GM19239 (cell line): Measurements from ENCODE around the gene MAPKAP1.

Experiments used
- DNase-seq: peaks from one replicate; pipeline ENCODE4 v3.0.0; 2011; ENCODE audit warnings: low spot score; ENCODE audit not compliant: insufficient read length
- FAIRE-seq: peaks from 2 replicates; lab custom pipeline; 2011; peaks lifted over from hg19 to GRCh38; lab: Jason Lieb, UNC

Gene MAPKAP1

DNA sequence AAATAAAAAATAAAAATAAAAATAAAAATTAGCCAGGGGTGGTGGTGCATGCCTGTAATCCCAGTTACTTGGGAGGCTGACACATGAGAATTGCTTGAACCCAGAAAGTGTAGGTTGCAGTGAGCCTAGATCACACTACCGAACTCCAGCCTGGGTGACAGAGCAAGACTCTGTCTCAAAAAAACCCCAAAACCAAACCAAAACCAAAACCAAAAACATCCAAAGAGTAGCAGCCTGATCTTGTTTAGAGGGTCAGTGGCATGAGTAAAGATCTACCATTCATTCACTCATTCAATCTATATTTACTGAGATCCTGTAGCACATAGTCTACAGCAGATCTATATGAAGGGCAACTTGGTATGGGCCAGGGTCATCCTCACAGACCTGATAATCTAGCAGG, 202.4 kb downstream of the MAPKAP1 start:
- FAIRE-seq (no peak), DNase-seq (no peak)

GRCh38 chr9:125497906-125498305, 209.1 kb downstream of the MAPKAP1 start:
- DNase-seq (no peak), FAIRE-seq (no peak)

DNA sequence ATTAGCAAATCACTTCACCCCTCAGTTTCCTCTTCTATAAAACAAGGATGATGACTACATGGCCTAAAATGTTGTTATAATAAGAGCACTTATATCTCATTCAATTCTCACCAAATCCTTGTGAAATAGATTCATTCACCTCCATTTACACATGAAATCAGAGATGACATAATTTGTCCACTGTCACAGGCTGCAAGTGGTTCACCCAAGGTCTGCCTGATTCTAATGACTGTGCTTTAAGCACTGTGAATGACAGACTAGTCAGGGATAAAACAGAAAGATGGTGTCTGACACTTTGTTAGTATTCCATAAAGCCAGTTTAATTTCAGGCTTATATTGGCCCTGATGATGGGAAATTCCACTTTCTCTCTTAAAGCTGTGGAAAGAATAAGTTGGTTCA, 209.5 kb downstream of the MAPKAP1 start:
- DNase-seq (no peak), FAIRE-seq (no peak)

DNA sequence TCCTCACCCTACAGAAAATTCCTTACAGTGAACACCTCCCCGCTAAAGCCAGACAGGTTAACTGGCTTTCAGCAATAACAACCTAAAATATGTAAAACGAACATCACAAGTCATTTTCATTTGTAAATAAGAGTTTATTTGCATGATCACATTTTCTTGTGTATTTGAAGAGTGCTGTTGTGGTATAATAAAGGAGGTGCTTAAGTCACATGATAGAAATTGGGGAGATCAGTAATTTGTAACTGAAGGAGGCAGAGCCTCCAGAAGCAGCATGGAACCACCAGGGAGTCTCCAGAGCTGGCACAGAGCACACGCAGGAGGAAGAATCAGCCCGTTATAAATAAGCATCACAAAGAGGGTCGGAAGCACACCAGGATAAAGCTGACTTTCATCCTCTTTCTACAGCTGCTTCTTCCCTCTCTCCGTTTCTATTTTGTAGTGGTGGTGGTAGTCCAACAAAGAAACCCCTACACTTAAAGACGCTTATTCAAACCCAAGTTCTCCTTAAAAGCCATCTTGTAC, 210.6 kb downstream of the MAPKAP1 start:
- DNase-seq (no peak), FAIRE-seq (no peak)

DNA sequence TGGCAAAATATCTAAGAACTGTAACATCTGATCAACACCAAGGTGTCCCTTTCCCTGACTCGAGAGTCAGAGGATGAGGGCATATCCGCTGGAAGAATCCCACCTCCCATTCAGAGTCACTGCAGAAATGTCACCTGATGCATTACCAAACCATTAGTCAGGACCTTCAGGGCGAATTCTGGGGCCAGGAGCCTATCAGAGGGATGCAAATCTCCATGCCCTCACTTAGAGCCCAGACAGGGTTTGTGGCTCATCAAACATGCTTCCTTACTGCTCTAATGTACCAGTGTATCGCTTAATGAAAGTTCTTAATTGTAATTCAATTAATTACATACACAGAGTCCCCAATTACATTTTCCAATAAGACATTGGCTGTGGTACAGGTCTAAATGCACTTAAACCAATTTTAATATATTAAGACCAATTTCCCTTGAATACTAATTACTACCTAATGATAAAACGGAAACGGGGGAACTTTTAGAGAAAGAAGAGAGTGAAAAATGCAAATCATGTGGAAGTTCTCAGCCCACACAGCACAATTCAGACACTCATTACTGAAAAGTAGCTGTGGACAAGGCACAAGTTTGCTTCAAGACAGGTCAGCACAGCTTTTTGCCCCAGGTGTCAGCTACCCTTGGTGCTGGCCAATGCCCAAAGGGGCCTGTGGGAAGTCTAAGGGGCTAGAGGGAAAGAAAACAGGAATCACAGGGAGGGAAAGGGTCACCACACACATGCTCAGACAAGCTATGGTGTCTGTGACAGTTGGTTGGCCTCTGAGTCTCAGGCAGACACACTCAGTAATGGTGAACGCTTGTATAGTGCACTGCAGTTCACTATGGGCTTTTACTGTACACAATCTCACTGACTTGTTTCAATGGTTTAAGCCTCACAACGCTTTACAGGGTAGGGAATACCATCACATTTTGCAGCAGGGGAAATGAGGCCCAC, 211.6 kb downstream of the MAPKAP1 start:
- peak; percentile 23 for DNase-seq
- FAIRE-seq: peak; percentile 98

DNA sequence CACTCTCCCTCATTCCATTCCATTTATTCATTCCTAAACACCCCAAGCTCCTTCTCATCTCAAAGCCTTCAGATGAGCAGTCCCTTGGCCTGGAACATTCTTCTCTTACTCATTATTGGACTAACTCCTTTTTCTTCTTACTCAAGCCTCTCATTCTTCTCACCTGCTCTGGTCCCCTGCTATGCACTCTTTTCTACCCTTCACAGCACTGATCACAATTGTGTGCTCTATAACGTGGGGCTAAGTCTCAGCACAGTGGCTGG, 212.4 kb downstream of the MAPKAP1 start:
- DNase-seq (no peak), FAIRE-seq (no peak)

DNA sequence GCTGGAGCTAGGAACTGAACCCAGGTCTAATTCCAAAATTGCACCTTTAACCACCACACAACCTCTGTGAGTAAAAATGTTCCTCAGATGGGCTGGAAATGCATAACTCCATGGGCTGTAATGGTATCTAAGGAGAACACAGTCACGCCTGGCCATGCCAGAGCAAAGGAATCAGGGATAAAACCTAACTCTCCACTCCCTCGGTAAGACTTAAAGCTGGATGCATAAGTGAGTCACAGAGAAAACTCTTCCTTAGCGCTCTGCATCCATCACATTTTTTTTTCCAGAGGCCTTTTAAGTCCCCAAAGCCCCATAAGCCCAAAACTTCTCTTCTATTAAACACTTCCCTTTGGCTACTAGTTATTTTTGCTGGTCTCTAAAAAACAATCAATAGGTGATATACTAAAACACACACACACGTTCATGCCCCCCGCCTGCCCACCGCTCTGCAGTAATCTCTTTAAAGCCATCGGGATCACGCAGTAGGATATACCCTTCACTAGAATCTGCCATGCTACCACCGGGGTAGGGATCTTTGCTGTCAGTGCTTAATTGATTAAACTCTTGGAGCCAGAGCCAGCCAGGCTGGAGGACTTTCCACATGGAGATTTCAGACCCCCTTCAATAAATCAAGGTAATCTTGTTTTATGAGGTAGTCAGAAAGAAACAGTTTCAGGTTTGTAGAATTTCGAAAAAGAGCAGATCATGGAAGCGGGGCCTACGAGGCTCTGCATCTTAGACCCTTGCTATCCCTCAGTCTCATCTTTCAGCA, 212.9 kb downstream of the MAPKAP1 start:
- DNase-seq (no peak), FAIRE-seq (no peak)

- DNase-seq (no peak), FAIRE-seq (no peak)
Observed at GRCh38 chr9:125493384-125493783, 213.6 kb downstream of the MAPKAP1 start.

GRCh38 chr9:125492719-125493118, 214.3 kb downstream of the MAPKAP1 start:
- no peak for FAIRE-seq
- no peak for DNase-seq

DNA sequence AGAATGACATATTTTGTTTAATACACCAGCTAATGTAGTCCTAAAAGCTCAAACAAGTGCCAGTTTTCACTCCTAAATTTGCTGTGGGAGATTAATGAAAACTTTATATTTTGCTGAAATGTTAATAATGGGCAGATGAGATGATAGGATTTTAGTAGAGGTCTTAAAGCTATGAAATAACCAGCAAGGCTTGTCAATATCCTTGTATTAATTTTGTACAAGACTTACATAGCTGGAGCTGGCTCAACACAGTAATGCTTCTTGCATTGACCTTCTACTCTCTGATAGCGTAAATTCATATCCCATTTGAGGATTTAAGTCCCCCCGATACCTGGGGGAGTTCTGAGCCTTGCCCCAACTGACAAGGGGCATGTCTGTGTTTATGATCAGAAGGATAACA, 219.2 kb downstream of the MAPKAP1 start:
- FAIRE-seq: no peak
- DNase-seq: no peak

DNA sequence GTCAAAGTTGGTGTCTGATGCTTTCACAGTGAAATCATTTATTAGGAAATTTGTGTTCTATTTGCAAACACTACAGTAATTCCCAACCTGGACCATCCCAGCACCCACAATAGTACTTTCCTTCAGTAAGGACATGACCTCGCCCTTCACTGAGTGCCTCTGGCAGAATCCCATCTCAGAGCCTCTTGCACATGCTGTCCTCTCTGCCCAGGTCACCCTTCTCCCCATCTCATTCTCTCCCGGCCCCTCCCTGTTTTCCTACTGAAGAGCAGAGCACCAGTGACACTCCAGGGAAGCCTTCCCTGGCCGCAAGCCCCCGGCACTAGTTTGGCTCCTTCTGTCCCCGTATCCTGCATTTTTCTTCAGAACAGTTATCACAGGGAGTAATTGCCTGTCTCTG, 220.4 kb downstream of the MAPKAP1 start:
- FAIRE-seq: no peak

DNA sequence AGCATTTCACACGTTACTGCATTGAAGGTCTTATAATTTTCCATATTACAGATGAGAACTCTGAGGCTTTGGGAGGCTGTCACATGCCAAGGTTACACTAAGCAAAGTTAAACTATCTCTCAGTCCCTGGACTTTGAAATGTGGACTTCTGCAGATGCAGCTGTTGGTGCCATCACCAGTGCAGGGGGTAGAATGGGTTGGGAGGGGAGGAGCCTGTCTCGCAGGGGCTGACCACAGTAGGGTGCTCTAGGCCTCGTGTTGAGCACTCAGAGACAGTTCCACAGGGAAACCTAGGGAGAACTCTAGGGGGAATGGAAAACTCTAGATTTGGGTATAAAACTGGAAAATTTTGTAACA, 220.9 kb downstream of the MAPKAP1 start:
- no peak for DNase-seq
- no peak for FAIRE-seq

More for the DNA sequence above, 220.4 kb downstream of the MAPKAP1 start:
- no peak for DNase-seq

- FAIRE-seq: no peak
- DNase-seq: no peak
Observed at GRCh38 chr9:125485471-125486151, 221.4 kb downstream of the MAPKAP1 start.

GRCh38 chr9:125484350-125485282, 222.4 kb downstream of the MAPKAP1 start:
- no peak for FAIRE-seq
- no peak for DNase-seq

DNA sequence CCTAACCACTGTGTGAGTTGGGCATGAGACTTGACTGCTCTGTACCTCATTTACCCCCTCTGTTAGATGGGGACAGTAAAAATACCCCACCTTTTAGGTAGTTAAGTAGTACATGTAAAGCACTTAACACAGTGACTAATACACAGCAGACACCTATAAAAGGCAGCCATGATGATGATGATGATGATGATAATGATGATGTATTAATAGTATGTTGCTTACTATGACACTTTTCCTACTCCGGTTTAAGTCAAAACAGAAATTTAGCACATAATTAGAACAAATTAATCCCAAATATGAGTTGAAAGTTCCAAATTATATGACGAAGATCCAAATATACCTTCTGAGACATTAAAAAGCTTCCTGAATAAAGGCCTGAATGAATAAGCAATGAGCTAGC, 223.3 kb downstream of the MAPKAP1 start:
- DNase-seq (no peak), FAIRE-seq (no peak)

DNA sequence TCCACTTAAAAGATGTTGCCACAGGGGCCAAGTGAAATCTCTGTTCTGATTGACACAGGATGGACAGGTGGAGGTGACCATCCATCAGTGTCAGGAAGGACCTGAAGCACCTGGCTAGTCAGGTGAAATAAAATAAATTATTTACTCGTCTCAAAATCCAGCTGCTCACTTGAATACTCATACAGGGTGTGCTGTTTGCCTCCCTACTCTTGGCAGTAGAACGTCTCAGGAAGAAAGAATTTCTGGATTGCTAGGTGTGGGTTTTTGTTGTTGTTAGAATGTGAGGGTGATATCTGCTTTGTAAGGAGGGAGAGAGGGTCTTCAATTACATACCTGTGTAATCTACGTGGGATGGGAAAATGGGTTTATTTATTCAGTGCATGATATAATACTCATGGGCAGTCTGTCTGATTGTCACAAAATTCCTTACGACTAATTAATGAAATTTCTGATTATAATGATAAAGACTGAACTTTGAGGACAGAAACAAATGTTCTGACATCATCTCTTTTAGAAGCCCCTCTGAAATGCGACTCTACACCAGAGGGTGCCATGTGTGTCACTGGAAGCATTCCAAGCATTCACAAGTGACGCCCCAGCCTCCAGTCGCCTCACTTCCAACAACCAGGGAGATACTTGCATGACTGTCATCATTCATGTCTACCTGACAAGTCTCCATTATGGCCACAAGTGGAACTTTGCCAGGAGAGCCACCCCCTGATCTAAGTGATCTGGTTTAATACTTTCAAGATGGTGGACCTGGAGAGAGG, 227.0 kb downstream of the MAPKAP1 start:
- DNase-seq: no peak
- FAIRE-seq: no peak

DNA sequence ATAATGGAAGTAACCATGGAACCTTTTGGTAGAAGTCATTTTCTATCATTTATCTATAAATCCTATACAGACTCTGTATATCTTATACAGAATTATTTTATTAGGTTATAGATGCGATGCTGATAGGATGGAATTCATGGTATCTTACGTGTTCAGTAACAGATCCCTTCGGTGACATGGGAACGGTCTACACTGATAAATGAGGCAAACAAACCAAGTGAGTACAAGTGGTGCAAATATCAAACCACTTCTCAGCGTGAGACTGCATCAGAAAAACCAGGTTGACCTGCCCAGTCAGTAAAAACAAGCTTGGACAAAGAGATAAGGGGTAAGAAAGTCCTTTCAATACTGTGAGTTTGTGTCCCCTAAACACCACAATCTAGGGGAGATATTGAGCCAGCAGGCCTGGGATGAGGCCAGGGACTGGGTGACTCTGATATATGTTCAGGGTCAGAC, 229.9 kb downstream of the MAPKAP1 start:
- DNase-seq: no peak
- FAIRE-seq: no peak

GRCh38 chr9:125476645-125477044, 230.4 kb downstream of the MAPKAP1 start:
- DNase-seq (no peak), FAIRE-seq (no peak)

- DNase-seq: no peak
- no peak for FAIRE-seq
Observed at GRCh38 chr9:125475385-125475784, 231.6 kb downstream of the MAPKAP1 start.
